GM19324 (cell line): ENCODE measurements around the gene DNAH12.

Experiments used
- ATAC-seq: cut with Tn5 transposase; IDR thresholded peaks from one replicate; pipeline ENCODE4 v1.9.1; 2021; ENCODE audit warnings: mild to moderate bottlenecking, moderate library complexity; ENCODE audit not compliant: unreplicated experiment, low FRiP score

DNAH12 gene, protein sequence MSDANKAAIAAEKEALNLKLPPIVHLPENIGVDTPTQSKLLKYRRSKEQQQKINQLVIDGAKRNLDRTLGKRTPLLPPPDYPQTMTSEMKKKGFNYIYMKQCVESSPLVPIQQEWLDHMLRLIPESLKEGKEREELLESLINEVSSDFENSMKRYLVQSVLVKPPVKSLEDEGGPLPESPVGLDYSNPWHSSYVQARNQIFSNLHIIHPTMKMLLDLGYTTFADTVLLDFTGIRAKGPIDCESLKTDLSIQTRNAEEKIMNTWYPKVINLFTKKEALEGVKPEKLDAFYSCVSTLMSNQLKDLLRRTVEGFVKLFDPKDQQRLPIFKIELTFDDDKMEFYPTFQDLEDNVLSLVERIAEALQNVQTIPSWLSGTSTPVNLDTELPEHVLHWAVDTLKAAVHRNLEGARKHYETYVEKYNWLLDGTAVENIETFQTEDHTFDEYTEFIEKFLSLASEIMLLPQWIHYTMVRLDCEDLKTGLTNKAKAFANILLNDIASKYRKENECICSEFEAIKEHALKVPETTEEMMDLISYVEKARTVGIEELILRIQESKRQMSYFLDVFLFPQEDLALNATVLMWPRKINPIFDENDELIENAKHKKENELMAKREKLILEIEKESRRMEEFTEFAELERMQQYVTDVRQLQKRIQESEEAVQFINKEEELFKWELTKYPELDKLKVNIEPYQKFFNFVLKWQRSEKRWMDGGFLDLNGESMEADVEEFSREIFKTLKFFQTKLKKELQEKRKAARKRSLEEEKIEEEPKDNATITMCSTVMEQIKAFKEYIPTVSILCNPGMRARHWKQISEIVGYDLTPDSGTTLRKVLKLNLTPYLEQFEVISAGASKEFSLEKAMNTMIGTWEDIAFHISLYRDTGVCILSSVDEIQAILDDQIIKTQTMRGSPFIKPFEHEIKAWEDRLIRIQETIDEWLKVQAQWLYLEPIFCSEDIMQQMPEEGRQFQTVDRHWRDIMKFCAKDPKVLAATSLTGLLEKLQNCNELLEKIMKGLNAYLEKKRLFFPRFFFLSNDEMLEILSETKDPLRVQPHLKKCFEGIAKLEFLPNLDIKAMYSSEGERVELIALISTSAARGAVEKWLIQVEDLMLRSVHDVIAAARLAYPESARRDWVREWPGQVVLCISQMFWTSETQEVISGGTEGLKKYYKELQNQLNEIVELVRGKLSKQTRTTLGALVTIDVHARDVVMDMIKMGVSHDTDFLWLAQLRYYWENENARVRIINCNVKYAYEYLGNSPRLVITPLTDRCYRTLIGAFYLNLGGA (N-terminal part only)

DNA sequence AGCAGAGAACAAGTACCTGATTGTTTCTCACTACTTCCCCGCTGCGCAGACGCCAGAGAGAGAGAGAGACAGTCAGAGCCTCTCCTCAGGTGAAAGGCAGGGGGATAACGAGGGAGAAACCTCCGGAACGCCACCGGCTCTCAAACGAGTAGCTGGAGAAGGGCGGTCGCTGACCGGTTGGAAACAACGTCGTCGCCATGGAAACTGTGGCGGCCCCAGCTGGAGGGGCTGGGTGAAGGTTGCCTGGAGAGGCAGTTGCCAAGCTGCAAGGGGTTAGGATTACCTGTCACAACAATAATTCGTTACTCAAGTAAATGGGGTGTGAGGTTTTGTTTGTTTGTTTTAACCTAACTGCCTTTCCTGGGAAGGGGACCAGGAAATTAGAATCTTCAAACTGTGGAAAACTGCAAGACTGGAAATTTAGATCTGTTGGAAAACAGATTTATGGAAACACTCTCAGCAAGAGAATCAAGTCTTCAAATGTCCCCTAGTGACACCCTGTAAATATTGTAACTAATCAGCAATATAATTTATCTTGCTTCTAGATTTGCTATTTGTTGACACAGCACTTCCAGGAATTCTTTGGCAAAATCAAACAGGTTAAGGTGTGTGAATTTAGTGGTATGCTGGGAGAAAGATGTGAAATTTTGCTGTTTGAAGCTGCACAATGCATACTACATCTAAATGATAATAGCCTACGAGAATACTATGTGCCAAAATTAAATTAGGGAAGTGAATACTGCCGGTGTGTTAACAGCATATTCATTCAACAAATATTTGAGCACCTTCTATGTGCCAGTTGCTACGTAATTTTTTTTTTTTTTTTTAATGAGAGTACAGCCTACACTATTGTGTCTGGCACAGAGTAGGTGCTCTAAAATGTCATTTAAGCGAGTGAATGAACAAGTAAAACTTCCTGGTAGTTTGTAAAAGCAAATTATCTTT is at the start of gene DNAH12:
TSS of gene DNAH12 (minus strand) at position 164 of the 945 bp plus-strand sequence. CDS start 1,474 bp downstream, outside the sequence.
- ATAC-seq = no peak

DNA sequence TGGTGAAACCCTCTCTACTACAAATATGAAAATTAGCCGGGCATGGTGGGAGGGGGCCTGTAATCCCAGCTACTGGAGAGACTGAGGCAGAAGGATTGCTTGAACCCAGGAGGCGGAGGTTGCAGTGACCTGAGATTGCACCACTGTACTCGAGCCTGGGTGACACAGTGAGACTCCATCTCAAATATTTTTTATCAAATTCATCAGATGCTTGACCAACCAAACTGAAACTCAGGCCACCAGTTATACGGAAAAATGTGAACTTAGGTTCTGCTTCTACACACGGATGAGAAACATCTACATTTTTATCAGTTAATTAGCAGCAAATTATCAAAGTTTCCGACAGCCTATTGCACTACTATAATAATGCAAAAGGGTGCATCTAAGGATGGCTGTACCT is 48.2 kb upstream of the DNAH12 start:
- no peak for ATAC-seq

DNA sequence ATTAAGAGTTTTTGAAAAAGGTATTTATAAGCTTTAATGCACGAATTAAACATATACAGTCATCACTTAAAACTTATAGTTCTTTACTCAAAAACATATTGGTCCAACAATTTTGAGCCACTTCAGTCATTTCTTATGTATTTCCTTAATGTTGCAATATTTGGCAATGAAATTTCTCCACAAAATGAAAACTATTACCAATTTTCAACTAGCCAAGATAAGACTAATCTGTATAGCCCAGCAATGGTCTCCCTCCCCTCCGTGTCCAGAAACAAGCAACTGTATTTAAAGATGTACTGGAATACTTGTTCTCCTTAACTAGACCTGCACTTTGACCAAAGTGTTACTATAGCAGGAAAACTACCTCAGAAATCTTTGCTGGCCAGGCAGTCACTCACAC is 43.8 kb upstream of the DNAH12 start:
- ATAC-seq = no peak

DNA sequence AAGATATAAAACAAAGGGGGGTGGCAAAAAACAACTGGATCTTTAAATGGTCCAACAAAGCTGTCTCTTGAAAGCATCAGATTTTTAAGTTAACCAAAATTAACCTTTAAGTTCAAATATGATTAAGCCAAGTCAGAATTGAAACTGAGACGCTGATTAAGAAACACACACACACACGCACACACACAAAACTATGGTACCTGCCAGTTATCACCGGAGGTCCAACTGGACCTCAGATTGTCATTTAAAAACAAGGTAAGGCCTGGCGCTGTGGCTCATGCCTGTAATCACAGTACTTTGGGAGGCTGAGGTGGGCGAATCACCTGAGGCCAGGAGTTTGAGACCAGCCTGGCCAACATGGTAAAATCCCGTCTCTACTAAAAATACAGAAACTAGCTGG is 42.6 kb upstream of the DNAH12 start:
- ATAC-seq = no peak

DNA sequence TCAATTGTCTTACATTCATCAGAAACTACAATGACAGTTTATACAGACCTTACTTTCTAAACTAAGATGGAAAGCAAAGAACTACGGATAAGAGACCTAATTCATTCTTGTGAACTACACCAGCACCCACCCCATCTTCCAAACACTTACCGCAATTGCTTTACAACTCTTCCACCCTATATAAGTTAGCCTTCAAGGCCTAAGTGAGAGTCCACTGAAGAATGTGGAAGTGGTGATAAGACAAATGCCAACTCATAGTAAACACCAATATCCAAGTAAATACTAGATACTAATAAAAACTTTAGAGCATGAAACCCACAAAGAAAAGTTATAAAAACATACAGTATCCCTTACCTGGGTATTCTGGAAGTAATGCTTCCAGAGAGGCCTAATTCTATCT is 39.4 kb upstream of the DNAH12 start:
- no peak for ATAC-seq

DNA sequence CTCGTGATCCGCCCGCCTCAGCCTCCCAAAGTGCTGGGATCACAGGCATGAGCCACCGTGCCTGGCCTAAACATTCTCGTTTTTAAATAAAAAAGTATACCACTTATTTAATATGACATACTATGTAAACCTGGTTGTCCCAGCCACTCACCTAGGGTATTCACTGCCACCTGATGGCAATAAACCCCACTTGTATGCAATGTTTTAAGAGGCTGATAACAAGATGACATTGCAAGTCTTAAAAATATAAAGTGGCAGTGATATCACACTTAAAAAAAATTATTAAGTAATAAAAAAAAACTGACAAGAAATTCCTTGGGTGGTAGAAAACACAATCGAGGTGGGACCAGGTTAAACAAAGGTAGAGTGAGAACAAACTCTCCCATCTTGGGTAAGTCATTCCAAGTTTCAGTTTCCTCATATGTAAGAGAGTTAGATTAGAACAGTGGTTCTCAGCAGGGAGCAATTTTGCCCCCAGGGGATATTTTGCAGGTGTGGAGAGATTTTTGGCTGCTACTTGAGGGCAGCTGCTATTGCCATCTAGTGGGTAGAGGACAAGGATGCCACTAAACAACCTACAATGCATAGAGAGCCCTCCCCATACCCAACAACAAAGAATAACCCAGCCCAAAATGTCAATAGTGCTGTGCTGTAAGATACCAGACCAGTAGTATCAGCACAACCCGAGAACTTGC is 38.5 kb upstream of the DNAH12 start:
- no peak for ATAC-seq

DNA sequence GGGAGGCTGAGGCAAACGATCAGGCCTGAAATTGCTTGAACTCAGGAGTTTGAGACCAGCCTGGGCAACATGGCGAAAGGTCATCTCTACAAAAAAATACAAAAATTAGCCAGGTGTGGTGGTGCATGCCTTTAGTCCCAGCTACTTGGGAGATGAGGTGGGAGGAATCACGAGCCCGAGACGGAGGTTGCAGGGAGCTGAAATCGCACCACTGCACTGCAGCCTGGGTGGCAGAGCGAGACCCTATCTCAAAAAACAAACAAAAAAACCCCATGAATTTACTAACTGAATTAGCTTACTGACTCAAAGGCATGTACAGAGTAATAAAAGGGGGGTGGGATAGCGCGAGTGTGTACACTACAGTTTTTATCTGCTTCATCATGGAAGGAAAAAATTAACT is 33.7 kb upstream of the DNAH12 start:
- ATAC-seq = no peak

DNA sequence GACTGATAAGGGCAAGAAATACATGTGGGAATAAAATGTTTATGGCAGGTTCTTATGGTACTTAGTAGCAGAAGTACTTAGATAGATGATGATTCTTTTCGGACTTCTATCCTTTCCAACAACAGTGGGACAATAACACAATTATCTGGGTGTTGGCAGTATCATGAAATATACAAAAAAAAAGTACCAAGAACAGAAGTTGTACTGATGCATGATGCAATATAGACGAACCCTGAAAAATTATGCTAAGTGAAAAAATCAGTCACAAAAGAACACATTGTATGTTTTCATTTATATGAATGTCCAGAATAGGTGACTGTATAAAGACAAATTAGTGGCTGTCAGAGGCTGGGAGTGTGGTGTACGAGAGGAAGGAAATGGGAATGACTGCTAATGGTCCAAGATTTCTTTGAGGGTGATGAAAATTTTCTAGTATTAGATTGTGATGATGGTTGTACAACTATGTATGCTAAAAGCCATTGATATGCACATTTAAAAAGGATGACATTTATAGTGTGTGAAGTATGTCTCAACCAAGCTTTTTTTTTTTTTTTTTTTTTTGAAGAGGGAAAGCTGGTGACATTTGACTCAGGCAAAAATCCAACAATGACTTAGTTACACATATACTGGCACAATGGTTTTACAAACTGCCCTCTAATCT is 32.0 kb upstream of the DNAH12 start:
- ATAC-seq = no peak

DNA sequence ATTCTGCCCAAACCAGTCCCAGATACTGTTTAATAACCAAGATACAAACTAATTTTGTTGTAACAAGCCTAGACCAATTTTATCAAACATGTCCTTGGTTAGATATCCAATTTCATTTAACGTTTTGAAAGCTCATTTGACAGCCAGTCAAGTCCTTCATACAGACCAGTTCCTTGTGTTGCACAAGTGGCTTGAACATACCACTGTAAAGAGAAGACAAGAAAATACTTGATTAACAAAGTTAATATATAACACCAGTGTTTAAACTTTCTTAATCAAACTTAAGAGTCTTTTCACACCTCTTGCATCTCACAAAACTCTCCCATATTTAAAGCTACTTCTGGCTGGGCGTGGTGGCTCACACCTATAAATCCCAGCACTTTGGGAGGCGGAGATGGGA is 28.0 kb upstream of the DNAH12 start:
- no peak for ATAC-seq

DNA sequence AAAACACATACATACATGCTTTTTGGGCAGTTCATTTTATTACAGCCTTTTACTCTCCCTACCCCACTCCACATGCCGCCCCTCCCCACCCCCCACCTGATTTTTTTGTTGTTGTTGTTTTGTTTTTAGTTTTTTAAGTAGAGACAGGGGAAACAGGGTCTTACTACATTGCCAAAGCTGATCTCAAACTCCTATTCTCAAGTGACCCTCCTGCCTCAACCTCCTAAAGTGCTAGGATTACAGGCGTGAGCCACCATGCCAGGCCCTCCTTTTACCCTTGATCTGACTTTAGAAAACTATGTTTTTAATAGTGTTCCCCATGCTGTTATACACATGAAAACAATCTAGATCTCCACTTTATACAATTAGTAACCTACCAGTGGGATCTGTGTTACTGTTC is 26.7 kb upstream of the DNAH12 start:
- no peak for ATAC-seq

DNA sequence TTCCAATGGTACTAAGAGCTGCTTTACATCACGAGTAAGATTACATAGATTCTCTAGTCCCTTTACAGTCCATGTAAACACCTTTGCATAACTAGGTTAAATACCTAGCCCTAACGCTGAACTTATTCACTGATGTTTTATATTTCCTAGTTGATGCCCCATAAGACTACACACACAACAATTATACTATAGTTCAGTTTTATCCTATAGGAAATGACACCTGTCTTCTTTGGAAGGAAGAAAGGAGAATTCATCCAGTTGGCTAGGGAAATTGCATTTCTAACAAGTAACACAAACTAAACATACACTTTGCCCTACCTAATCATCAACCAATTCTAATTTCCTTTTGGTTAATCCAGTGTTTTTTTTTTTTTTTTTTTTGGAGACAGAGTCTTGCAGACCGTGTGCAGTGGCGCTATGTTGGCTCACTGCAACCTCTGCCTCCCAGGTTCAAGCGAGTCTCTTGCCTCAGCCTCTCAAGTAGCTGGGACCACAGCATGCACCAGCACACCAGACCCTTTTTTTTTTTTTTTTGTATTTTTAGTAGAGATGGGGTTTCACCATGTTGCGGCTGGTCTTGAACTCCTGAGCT is 25.8 kb upstream of the DNAH12 start:
- ATAC-seq = no peak

DNA sequence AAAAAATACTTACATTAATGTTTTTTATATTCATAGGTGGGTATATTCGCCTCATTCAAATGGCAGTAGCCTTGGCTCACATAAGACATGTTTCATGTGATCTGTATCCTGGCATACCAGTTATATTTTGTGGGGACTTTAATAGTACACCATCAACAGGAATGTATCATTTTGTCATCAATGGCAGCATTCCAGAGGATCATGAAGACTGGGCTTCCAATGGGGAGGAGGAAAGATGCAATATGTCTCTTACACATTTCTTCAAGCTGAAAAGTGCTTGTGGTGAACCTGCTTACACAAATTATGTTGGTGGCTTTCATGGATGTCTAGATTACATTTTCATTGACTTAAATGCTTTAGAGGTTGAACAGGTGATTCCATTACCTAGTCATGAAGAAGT is 15.4 kb upstream of the DNAH12 start:
- ATAC-seq = no peak

DNA sequence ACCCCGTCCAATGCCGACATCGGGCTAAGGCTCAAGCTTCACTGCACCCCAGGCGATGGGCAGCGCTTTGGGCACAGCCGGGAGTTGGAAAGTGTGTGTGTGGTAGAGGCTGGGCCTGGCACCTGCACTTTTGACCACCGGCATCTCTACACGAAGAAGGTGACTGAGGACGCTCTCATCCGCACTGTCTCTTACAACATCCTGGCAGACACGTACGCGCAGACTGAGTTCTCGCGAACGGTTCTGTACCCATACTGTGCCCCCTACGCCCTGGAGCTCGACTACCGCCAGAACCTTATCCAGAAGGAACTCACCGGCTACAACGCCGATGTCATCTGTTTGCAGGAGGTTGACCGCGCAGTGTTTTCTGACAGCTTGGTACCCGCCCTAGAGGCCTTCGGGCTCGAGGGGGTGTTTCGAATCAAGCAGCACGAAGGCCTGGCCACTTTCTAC is 13.0 kb upstream of the DNAH12 start:
- ATAC-seq = peak; percentile 19

DNA sequence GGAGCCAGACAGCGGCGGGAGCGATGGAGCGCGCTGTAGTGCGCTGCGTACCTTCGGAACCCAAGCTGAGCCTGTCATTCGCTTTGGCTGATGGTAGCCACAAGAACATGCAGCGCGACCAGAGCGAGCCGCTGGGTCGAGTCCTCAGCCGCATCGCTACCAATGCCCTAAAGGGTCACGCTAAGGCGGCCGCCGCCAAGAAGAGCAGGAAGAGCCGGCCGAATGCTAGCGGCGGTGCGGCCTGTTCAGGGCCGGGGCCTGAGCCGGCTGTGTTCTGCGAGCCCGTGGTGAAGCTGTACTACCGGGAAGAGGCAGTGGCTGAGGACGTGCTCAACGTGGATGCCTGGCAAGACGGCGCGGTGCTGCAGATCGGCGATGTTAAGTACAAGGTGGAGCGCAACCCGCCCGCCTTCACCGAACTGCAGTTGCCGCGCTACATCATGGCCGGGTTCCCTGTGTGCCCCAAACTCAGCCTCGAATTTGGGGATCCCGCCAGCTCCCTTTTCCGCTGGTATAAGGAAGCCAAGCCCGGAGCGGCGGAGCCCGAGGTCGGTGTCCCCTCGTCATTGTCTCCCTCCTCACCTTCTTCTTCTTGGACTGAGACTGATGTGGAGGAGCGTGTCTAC is 12.4 kb upstream of the DNAH12 start:
- peak; percentile 31 for ATAC-seq

DNA sequence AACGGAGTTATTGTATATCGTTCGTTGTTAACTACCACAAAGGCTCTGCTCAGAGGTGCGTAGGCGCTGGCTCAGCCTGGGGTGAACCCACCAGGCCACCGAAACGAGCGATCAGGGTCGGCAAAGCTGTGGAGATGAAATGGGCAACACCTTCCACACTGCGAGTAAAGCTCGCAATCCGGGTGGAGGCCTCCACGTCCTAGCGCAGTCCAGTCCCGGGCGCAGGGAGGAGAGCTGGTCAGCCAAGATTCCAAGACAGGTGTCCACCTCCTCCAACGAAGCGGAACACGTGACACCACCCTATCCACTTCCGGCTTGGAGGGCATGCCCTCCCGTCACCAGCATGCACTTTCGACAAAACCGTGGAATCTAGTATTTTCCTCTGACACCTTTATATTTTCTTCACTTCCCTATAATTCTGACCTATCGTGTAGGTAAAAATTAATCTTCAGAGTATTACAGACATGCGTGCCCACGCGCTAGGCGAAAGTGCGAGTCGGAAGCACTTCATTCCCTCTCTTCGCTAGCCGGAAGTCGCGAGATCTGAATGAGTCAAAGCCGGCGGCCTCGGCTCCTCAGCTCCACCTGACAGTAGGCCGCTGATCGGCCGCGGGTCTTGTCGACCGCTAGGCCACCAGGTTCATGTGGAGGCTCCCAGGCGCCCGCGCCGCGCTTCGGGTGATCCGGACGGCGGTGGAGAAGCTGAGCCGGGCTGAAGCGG is 11.8 kb upstream of the DNAH12 start, which contains the start of gene PDE12:
TSS of gene PDE12 (plus strand) at position 537 of the 721 bp plus-strand sequence. CDS start at position 643, 106 bp downstream.
- peak; percentile 88 for ATAC-seq

DNA sequence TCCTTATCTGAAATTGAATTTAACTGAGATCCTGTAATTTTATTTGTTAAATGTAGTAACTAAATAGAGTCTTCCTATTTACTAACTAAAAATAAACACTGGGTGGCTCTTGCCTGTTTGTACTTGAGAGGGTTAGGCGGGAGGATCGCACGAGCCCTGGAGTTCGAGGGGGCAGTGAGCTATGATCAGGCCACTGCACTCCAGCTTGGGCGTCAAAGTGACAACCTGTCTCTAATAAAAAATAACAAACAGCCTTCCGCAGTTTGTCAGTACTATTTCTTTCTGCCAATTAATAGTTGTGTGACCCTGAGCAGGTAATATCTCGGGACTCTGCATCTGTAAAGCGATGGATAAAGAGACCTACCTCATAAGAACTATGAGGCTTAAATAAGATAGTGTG is 11.2 kb upstream of the DNAH12 start:
- ATAC-seq = peak; percentile 2

DNA sequence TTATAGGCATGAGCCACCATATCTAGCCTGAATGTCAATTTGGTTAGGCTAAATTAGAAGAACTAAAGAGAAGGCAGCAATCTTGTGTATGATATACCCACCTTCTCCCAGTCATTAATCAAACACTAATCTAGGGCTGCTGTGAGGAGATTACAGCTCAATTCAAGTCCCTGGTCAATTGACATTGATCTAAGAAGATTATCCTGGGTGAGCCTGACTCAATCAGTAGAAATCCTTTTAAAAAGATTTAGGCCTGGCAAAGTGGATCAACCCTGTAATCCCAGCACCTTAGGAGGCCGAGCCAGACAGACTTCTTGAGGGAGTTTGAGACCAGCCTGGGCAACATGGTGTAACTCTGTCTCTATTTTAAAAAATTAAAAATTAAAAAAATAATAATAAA is 2.5 kb upstream of the DNAH12 start:
- ATAC-seq = no peak
